GM12878 (cell line): Measurements from ENCODE around the gene BAG3. TPM values are rescaled to one million over a fixed set of nuclear protein-coding genes. Genes with fewer than 3 reads are reported as not detected.

Source experiments
- DPF2 ChIP-seq: fragments of 450-650 bp; IDR thresholded peaks from 2 replicates; pipeline ENCODE4 v1.6.1; 2017; ENCODE audit warnings: mild to moderate bottlenecking
- EED ChIP-seq: sonication (generic); IDR thresholded peaks from 2 replicates; pipeline ENCODE4 v1.6.1; 2016; ENCODE audit warnings: antibody characterized with exemption, low read depth
- NR2C1 ChIP-seq: fragments of 450-650 bp; IDR thresholded peaks from 2 replicates; pipeline ENCODE4 v1.6.1; 2017; ENCODE audit warnings: antibody characterized with exemption, mild to moderate bottlenecking, moderate library complexity
- SPI1 ChIP-seq: IDR thresholded peaks from 2 replicates; pipeline ENCODE4 v1.6.1; 2011; ENCODE audit warnings: low read depth, mild to moderate bottlenecking, low read length, moderate library complexity, borderline replicate concordance; ENCODE audit not compliant: insufficient read depth
- TBL1XR1 ChIP-seq: IDR thresholded peaks from 2 replicates; pipeline ENCODE4 v1.6.1; 2012; ENCODE audit warnings: low read depth, low read length, improper control_type of control experiment
- TCF7 ChIP-seq: IDR thresholded peaks from 2 replicates; pipeline ENCODE4 v1.6.1; 2014; ENCODE audit warnings: antibody characterized with exemption, borderline replicate concordance
- USF2 ChIP-seq: IDR thresholded peaks from 2 replicates; pipeline ENCODE4 v1.6.1; 2011; ENCODE audit warnings: low read depth, low read length, improper control_type of control experiment, borderline replicate concordance
- ZBTB4 ChIP-seq: fragments of 450-650 bp; formaldehyde crosslinking; IDR thresholded peaks from 2 replicates; pipeline ENCODE4 v1.4.0; 2022; ENCODE audit warnings: mild to moderate bottlenecking, moderate library complexity
- polyA plus RNA-seq, 11 experiments: library from polyadenylated mRNA; depleted of rRNA in 4 of 11; unstranded in 6 of 11; stranded (reverse) in 5 of 11; fragments of >200 nt; fragmentation: Nextera tagmentation in 4 of 11; fragmentation: Illumina TruSeq in 1 of 11; extraction: Ambion mirVana in 4 of 11; extraction: Trizol in 1 of 11; gene quantifications; 1 replicate in 1 of 11; 2 replicates in 10 of 11; pipeline versions ENCODE4 v1.2.1 to v1.2.3, GENCODE V29; 2011 to 2016; ENCODE audit warnings: inconsistent platforms in 2 of 11, missing spikeins in 2 of 11, low read depth in 1 of 11
- total RNA-seq, 4 experiments: library from RNA; depleted of rRNA in 3 of 4; stranded (reverse); fragments of >200 nt in 3 of 4; fragmentation: Illumina TruSeq in 1 of 4; extraction: Trizol in 1 of 4; gene quantifications; 2 replicates each; pipeline versions ENCODE4 v1.2.1 to v1.2.3, GENCODE V29; 2013 to 2021
- TF ChIP-seq, protein P1 (sequence below): fragments of 450-650 bp; IDR thresholded peaks from 2 replicates; pipeline ENCODE4 v1.6.1; 2018; ENCODE audit warnings: borderline replicate concordance, mild to moderate bottlenecking; ENCODE audit not compliant: partially characterized antibody
- TF ChIP-seq, protein P2 (sequence below): fragments of 450-650 bp; IDR thresholded peaks from 2 replicates; pipeline ENCODE4 v1.6.1; 2017; ENCODE audit warnings: mild to moderate bottlenecking, moderate library complexity

The BAG3 gene
- total and polyA plus RNA-seq, 10 of the 15 experiments (the other 5 are each of a cell fraction or from before 2014, with no cell fraction given): 0.71 to 14.1 (median 4.3) TPM

- TF ChIP-seq, protein P1, sequence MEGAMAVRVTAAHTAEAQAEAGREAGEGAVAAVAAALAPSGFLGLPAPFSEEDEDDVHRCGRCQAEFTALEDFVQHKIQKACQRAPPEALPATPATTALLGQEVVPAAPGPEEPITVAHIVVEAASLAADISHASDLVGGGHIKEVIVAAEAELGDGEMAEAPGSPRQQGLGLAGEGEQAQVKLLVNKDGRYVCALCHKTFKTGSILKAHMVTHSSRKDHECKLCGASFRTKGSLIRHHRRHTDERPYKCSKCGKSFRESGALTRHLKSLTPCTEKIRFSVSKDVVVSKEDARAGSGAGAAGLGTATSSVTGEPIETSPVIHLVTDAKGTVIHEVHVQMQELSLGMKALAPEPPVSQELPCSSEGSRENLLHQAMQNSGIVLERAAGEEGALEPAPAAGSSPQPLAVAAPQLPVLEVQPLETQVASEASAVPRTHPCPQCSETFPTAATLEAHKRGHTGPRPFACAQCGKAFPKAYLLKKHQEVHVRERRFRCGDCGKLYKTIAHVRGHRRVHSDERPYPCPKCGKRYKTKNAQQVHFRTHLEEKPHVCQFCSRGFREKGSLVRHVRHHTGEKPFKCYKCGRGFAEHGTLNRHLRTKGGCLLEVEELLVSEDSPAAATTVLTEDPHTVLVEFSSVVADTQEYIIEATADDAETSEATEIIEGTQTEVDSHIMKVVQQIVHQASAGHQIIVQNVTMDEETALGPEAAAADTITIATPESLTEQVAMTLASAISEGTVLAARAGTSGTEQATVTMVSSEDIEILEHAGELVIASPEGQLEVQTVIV: no peak
- TF ChIP-seq DPF2 (no peak), EED (no peak), ZBTB4 (no peak), NR2C1 (no peak), TCF7 (no peak), SPI1 (no peak), TBL1XR1 (no peak), USF2 (no peak)
- TF ChIP-seq, protein P2, sequence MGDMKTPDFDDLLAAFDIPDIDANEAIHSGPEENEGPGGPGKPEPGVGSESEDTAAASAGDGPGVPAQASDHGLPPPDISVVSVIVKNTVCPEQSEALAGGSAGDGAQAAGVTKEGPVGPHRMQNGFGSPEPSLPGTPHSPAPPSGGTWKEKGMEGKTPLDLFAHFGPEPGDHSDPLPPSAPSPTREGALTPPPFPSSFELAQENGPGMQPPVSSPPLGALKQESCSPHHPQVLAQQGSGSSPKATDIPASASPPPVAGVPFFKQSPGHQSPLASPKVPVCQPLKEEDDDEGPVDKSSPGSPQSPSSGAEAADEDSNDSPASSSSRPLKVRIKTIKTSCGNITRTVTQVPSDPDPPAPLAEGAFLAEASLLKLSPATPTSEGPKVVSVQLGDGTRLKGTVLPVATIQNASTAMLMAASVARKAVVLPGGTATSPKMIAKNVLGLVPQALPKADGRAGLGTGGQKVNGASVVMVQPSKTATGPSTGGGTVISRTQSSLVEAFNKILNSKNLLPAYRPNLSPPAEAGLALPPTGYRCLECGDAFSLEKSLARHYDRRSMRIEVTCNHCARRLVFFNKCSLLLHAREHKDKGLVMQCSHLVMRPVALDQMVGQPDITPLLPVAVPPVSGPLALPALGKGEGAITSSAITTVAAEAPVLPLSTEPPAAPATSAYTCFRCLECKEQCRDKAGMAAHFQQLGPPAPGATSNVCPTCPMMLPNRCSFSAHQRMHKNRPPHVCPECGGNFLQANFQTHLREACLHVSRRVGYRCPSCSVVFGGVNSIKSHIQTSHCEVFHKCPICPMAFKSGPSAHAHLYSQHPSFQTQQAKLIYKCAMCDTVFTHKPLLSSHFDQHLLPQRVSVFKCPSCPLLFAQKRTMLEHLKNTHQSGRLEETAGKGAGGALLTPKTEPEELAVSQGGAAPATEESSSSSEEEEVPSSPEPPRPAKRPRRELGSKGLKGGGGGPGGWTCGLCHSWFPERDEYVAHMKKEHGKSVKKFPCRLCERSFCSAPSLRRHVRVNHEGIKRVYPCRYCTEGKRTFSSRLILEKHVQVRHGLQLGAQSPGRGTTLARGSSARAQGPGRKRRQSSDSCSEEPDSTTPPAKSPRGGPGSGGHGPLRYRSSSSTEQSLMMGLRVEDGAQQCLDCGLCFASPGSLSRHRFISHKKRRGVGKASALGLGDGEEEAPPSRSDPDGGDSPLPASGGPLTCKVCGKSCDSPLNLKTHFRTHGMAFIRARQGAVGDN: no peak
These were observed 22.1 kb downstream of the BAG3 start (continued) for GRCh38 chr10:119673271-119673670.
